Cardiac muscle cell (in vitro differentiated cells and primary cell): Measurements from ENCODE around the gene MBP. TPM values are rescaled to one million over a fixed set of nuclear protein-coding genes. Genes with fewer than 3 reads are reported as not detected.

ENCODE experiments used
- DNase-seq, 2 donors: peaks; one replicate each; pipeline versions ENCODE4 v3.0.0 to v3.0.0-alpha.2; 2010 to 2017; ENCODE audit warnings: low read depth in 1 of 2, low spot score in 1 of 2
- H3K27ac ChIP-seq: fragments of 200-600 bp; sonication (generic); 2 replicates; pipeline ENCODE4 v1.5.1; 2016
- H3K27me3 ChIP-seq: fragments of 200-600 bp; sonication (generic); 2 replicates; pipeline ENCODE4 v1.6.0; 2016; ENCODE audit warnings: control low read depth
- H3K36me3 ChIP-seq: fragments of 200-600 bp; sonication (generic); 2 replicates; pipeline ENCODE4 v1.5.1; 2016; ENCODE audit warnings: control low read depth
- H3K4me1 ChIP-seq: fragments of 200-600 bp; sonication (generic); 2 replicates; pipeline ENCODE4 v1.8.1; 2017; ENCODE audit warnings: low read depth, mild to moderate bottlenecking, mixed run types
- H3K4me3 ChIP-seq: fragments of 200-600 bp; sonication (generic); 2 replicates; pipeline ENCODE4 v1.5.1; 2016; ENCODE audit warnings: mild to moderate bottlenecking
- H3K9me3 ChIP-seq: fragments of 200-600 bp; sonication (generic); 2 replicates; pipeline ENCODE4 v1.5.1; 2017; ENCODE audit warnings: low read depth, mild to moderate bottlenecking, control low read depth
- CTCF ChIP-seq: IDR thresholded peaks from 2 replicates; pipeline ENCODE4 v1.5.1; 2012; ENCODE audit warnings: low read depth, mild to moderate bottlenecking, low read length
- polyA plus RNA-seq: library from polyadenylated mRNA; unstranded; fragments of >200 nt; fragmentation: Nextera tagmentation; extraction: Ambion mirVana; gene quantifications from 2 replicates; pipeline ENCODE4 v1.2.1, GENCODE V29; 2016
- total RNA-seq: library from RNA; depleted of rRNA; stranded (reverse); fragments of >200 nt; gene quantifications from 2 replicates; pipeline ENCODE4 v1.2.3, GENCODE V29; 2016

MBP gene
- total and polyA plus RNA-seq, 2 experiments from 2014 or later, result 0.32 to 0.42 TPM

- TF ChIP-seq CTCF, result no peak
These were observed 195.7 kb downstream of the MBP start for GRCh38 chr18:76936877-76937276.

GRCh38 chr18:76935722-76936337 lies 196.8 kb downstream of the MBP start:
- Histone ChIP-seq H3K4me3 (no peak overlapping the region), H3K9me3 (no peaks in the 10 kb centered on the region), H3K4me1 (no peaks in the 10 kb centered on the region), H3K27ac (no peak overlapping the region), H3K27me3 (no peaks in the 10 kb centered on the region), H3K36me3 (peaks cover 13% of the 10 kb centered on the region)
- TF ChIP-seq CTCF, result no peak
- DNase-seq, result no peak

More at GRCh38 chr18:76936877-76937276, 195.7 kb downstream of the MBP start:
- H3K27me3 ChIP-seq, result no peaks in the 10 kb centered on the region
- H3K36me3 ChIP-seq, result peaks cover 13% of the 10 kb centered on the region
- H3K4me3 ChIP-seq, result no peak overlapping the region
- no peaks in the 10 kb centered on the region for H3K9me3 ChIP-seq
- DNase-seq, result no peak
- no peak overlapping the region for H3K27ac ChIP-seq
- no peaks in the 10 kb centered on the region for H3K4me1 ChIP-seq

- Histone ChIP-seq H3K27ac (no peak overlapping the region), H3K4me1 (no peaks in the 10 kb centered on the region), H3K4me3 (no peak overlapping the region), H3K9me3 (no peaks in the 10 kb centered on the region), H3K36me3 (peaks cover 35% of the 10 kb centered on the region), H3K27me3 (no peaks in the 10 kb centered on the region)
- no peak for TF ChIP-seq CTCF
- DNase-seq, result peak in 1 of 2 donors; percentile 95
These were observed 200.4 kb downstream of the MBP start for GRCh38 chr18:76932026-76932819.

GRCh38 chr18:76931171-76931570 lies 201.4 kb downstream of the MBP start:
- no peak for DNase-seq
- Histone ChIP-seq H3K9me3 (no peaks in the 10 kb centered on the region), H3K4me1 (no peaks in the 10 kb centered on the region), H3K27me3 (no peaks in the 10 kb centered on the region), H3K27ac (no peak overlapping the region), H3K36me3 (peaks cover 37% of the 10 kb centered on the region), H3K4me3 (no peak overlapping the region)
- no peak for TF ChIP-seq CTCF

Other genes starting within 250 kb of the MBP start
- gene GALR1, start 117.1 kb upstream of the MBP start, total RNA-seq, result not detected in 2 replicates
- not detected in 2 replicates for gene GALR1, start 117.1 kb upstream of the MBP start, polyA plus RNA-seq